Esophagus squamous epithelium (tissue), 5 donors: Measurements from ENCODE around the gene TRABD2A. TPM values are rescaled to one million over a fixed set of nuclear protein-coding genes. Genes with fewer than 3 reads are reported as not detected.

Experiments
- DNase-seq: peaks from one replicate; lab custom pipeline; 2025; lab: John Stamatoyannopoulos, UW
- H3K27ac ChIP-seq, 4 donors: fragments of 200-600 bp; sonication (generic); one replicate each; pipeline ENCODE4 v1.5.1; 2016 to 2019; ENCODE audit warnings: mild to moderate bottlenecking in 1 of 4
- H3K27me3 ChIP-seq, 4 donors: fragments of 200-600 bp; sonication (generic); 1 replicate in 3 of 4; 2 replicates in 1 of 4; pipeline versions ENCODE4 v1.5.1 to v1.6.0; 2017 to 2021; ENCODE audit warnings: antibody characterized with exemption in 1 of 4
- H3K36me3 ChIP-seq, 3 donors: fragments of 200-600 bp; sonication (generic); one replicate each; pipeline ENCODE4 v1.5.1; 2016 to 2019
- H3K4me1 ChIP-seq, 3 donors: fragments of 200-600 bp; sonication (generic); one replicate each; pipeline ENCODE4 v1.5.1; 2017 to 2019
- H3K4me3 ChIP-seq, 4 donors: fragments of 200-600 bp; sonication (generic); 1 replicate in 3 of 4; 2 replicates in 1 of 4; pipeline ENCODE4 v1.5.1; 2016 to 2019; ENCODE audit warnings: mild to moderate bottlenecking in 2 of 4, moderate library complexity in 1 of 4
- H3K9me3 ChIP-seq, 3 donors: fragments of 200-600 bp; sonication (generic); one replicate each; pipeline ENCODE4 v1.5.1; 2016 to 2019
- CTCF ChIP-seq, 6 experiments: fragments of 450-650 bp in 4 of 6; fragments of 200-600 bp in 2 of 6; sonication (generic) in 2 of 6; IDR thresholded peaks; one replicate each; pipeline ENCODE4 v1.5.1; 2016 to 2019; ENCODE audit warnings: antibody characterized with exemption in 6 of 6, mild to moderate bottlenecking in 4 of 6, moderate library complexity in 4 of 6
- POLR2A ChIP-seq, 4 donors: fragments of 450-650 bp; IDR thresholded peaks; one replicate each; pipeline ENCODE4 v1.6.1; 2017; ENCODE audit warnings: antibody characterized with exemption in 4 of 4, mild to moderate bottlenecking in 4 of 4, moderate library complexity in 3 of 4
- WGBS, 2 donors: methylation state at CpG; one replicate each; pipeline ENCODE4 v1.1.5; 2018; 5-methylcytosine and 5-hydroxymethylcytosine counted together
- intact Hi-C: fragments of 100-400 bp; cut with DNase I; formaldehyde crosslinking; loops from one replicate; pipeline ENCODE4 v1.15.0; 2022
- total RNA-seq, 4 donors: library from RNA; depleted of rRNA; stranded (reverse); fragments of >200 nt; gene quantifications; one replicate each; pipeline ENCODE4 v1.1.0, GENCODE V29; 2016
- donor health status: DM: yes; HTN: yes; CAD: no.

Gene TRABD2A
- total RNA-seq, 4 donors from 2014 or later: 0.53 to 1.8 (median 0.76) TPM; not detected in 1

- Histone ChIP-seq H3K27me3 (peaks cover 0 to 6% (median 0%) of the 10 kb centered on the region in 4 donors), H3K27ac (peak overlapping the region in 3 of 4 donors; percentile 52 to 74 (median 53)), H3K36me3 (no peaks in the 10 kb centered on the region), H3K4me3 (peak overlapping the region in 1 of 4 donors; percentile 41), H3K9me3 (no peaks in the 10 kb centered on the region), H3K4me1 (peaks cover 4 to 19% (median 13%) of the 10 kb centered on the region in 3 donors)
- intact Hi-C loops: loop anchor here (10.0 kb wide), 1 partner anchor 395 kb away; no protein-coding TSS in a partner anchor
- WGBS, 2 donors: 81 to 92% methylated on average over 2 of the region's 2 CpGs
- DNase-seq: no peak
- TF ChIP-seq POLR2A (IDR thresholded peaks at IDR 0.05) (no peak), CTCF (IDR thresholded peaks at IDR 0.05) (no peak)
Observed at GRCh38 chr2:84889332-84889731, 8.4 kb upstream of the TRABD2A start.

GRCh38 chr2:84888401-84889276, 7.8 kb upstream of the TRABD2A start:
- WGBS, 2 donors: 25 to 28% methylated on average over 6 of the region's 6 CpGs
- intact Hi-C loops: loop anchor here (10.0 kb wide), 1 partner anchor 394 kb away; no protein-coding TSS in a partner anchor
- peak overlapping the region in 3 of 4 donors; percentile 1 to 41 (median 5) for H3K4me3 ChIP-seq

GRCh38 chr2:84886791-84887190, 5.9 kb upstream of the TRABD2A start:
- Histone ChIP-seq H3K27me3 (peaks cover 0 to 27% (median 0%) of the 10 kb centered on the region in 4 donors), H3K4me1 (peaks cover 0 to 22% (median 8%) of the 10 kb centered on the region in 3 donors), H3K27ac (no peak overlapping the region), H3K9me3 (no peaks in the 10 kb centered on the region), H3K4me3 (no peak overlapping the region), H3K36me3 (no peaks in the 10 kb centered on the region)
- 92 to 95% methylated on average over 6 of the region's 6 CpGs for WGBS, 2 donors
- TF ChIP-seq POLR2A (IDR thresholded peaks at IDR 0.05) (no peak), CTCF (IDR thresholded peaks at IDR 0.05) (no peak)
- intact Hi-C loops: loop anchor here (10.0 kb wide), 1 partner anchor 392 kb away; no protein-coding TSS in a partner anchor
- no peak for DNase-seq

More at GRCh38 chr2:84888401-84889276, 7.8 kb upstream of the TRABD2A start:
- Histone ChIP-seq H3K9me3 (no peaks in the 10 kb centered on the region), H3K27me3 (peaks cover 0 to 13% (median 0%) of the 10 kb centered on the region in 4 donors), H3K4me1 (peaks cover 0 to 13% (median 8%) of the 10 kb centered on the region in 3 donors), H3K36me3 (no peaks in the 10 kb centered on the region), H3K27ac (peak overlapping the region in 3 of 4 donors; percentile 52 to 74 (median 53))
- peak; percentile 16 for DNase-seq
- TF ChIP-seq CTCF (IDR thresholded peaks at IDR 0.05): no peak
- no peak for TF ChIP-seq POLR2A (IDR thresholded peaks at IDR 0.05)

GRCh38 chr2:84885111-84885510, 4.2 kb upstream of the TRABD2A start:
- no peak for DNase-seq

More at GRCh38 chr2:84885111-84885510, 4.2 kb upstream of the TRABD2A start:
- no peak for TF ChIP-seq CTCF (IDR thresholded peaks at IDR 0.05)
- TF ChIP-seq POLR2A (IDR thresholded peaks at IDR 0.05): no peak
- H3K27me3 ChIP-seq: peaks cover 0 to 44% (median 7%) of the 10 kb centered on the region in 4 donors
- H3K27ac ChIP-seq: no peak overlapping the region
- no peak overlapping the region for H3K4me3 ChIP-seq
- peaks cover 14 to 39% (median 18%) of the 10 kb centered on the region in 3 donors for H3K4me1 ChIP-seq
- WGBS, 2 donors: 80 to 100% methylated on average over 1 of the region's 2 CpGs
- no peaks in the 10 kb centered on the region for H3K36me3 ChIP-seq
- H3K9me3 ChIP-seq: no peaks in the 10 kb centered on the region
- intact Hi-C loops: loop anchor here (10.0 kb wide), 1 partner anchor 390 kb away; no protein-coding TSS in a partner anchor
